GM13977 (cell line): Measurements from ENCODE around the gene MELTF.

Experiments
- DNase-seq: peaks from one replicate; pipeline ENCODE4 v3.0.0; 2012; ENCODE audit warnings: low spot score
- CTCF ChIP-seq: IDR thresholded peaks from 2 replicates; pipeline ENCODE4 v1.5.1; 2012; ENCODE audit warnings: mild to moderate bottlenecking, control low read depth; ENCODE audit not compliant: insufficient read depth; ENCODE audit errors: extremely low read depth, missing control alignments
- in situ Hi-C: fragments of 300-500 bp; cut with MboI; formaldehyde crosslinking; loops from one replicate; pipeline ENCODE4 v1.12.0; 2022; ENCODE audit warnings: low sequenced_read_pairs, low pct_unique_long_range_greater_than_20kb, mixed read lengths, inconsistent platforms; ENCODE audit not compliant: unreplicated experiment

MELTF gene

GRCh38 chr3:197006446-197006845, 23.2 kb downstream of the MELTF start:
- no peak for TF ChIP-seq CTCF
- no peak for DNase-seq
- in situ Hi-C loops = loop anchor here (25.0 kb wide), 2 partner anchors 181 to 506 kb away; no protein-coding TSS in a partner anchor

GRCh38 chr3:197003461-197004385, 25.9 kb downstream of the MELTF start:
- in situ Hi-C loops = loop anchor here (25.0 kb wide), 2 partner anchors 184 to 509 kb away; no protein-coding TSS in a partner anchor
- no peak for DNase-seq
- TF ChIP-seq CTCF = no peak

- peak; percentile 88 for TF ChIP-seq CTCF
- peak; percentile 97 for DNase-seq
- in situ Hi-C loops = loop anchor here (25.0 kb wide), 2 partner anchors 184 to 509 kb away; no protein-coding TSS in a partner anchor
Measured at GRCh38 chr3:197002701-197003454, 26.7 kb downstream of the MELTF start.

- TF ChIP-seq CTCF = no peak
- in situ Hi-C loops = loop anchor here (25.0 kb wide), 2 partner anchors 185 to 510 kb away; no protein-coding TSS in a partner anchor
- DNase-seq = no peak
Measured at GRCh38 chr3:197001972-197002700, 27.5 kb downstream of the MELTF start.

DNA sequence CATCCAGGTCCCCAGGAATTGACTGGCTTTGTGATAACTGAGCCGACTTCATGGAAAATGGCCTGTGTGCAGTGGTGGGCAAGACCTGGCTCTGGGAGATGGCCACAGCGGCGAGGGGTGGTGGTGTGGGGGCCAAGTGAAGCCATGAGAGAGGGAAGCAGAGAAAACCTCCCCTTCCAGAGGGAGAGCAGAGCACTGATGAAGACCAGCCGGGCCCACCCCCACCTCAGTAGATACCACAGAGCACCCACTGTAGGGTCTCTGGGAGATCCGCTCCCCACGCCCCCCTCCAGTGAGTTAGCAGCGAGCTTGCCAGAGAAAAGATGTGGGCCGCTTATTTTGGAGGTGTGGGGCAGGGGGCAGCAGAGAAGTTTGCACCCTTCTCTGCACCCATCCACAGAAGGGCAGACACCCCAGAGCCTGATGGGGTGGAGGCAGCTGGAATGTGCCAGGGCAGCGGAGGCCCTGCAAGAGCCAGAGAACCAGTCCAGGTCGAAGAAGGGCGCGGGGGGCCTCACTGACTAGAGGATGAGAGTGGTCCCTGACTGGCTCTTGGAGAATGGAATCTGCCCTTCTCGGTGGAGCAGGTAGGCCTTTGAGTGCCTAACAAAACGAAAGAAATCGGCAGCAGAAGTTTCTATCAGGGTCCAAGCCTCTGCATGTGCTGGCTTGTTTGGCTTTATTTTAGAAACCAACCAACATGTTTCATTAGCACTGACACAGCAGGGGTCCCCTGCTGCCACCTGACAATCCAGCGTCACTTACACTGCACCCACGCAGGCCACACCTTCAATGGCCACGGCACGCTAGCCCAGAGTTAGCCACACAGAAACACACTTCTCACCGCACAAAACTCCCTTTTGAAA, 28.3 kb downstream of the MELTF start:
- in situ Hi-C loops = loop anchor here (25.0 kb wide), 2 partner anchors 186 to 511 kb away; no protein-coding TSS in a partner anchor

More for the DNA sequence above, 28.3 kb downstream of the MELTF start:
- no peak for DNase-seq
- TF ChIP-seq CTCF = no peak
